ENCODE measurements around the gene UBE2F. TPM values are rescaled to one million over a fixed set of nuclear protein-coding genes. Genes with fewer than 3 reads are reported as not detected.
A peak's percentile ranks its signal among the peaks of the same experiment; 100 is the strongest.

UBE2F gene
- total RNA-seq, 2 donors from 2014 or later = 58.3 to 59.2 TPM

DNA sequence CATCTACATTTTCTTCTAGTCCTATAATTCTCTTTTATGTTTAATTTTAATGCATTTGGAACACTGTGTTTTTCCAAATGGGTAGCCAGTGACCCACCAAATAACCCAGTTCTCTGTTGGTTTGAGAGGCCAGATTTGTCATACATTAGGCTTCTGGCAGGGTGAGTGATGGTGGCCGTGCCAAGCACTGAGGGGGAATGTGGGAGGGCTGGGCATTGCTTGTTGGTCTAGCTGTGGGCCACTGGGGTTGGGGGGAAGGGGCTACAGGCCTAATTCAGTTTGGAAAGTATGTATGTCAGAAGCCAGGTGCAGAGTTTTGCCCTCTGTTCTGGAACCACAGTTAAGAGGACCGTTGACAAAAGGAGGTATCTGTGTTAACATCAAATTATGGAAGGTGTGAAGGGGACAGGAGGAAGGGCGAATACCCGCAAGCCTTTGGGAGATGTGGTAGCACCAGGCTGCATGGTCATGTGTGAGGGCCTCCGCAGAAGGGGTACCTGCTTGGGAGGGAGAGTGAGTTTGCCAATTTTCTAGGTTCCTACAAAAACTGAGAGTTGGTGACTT is 55.9 kb downstream of the UBE2F start:
- Mint-ChIP-seq H3K27ac (peak overlapping the region; percentile 12), H3K4me1 (no peaks in the 10 kb centered on the region), H3K36me3 (ENCODE audit: low read depth) (peaks cover 30% of the 10 kb centered on the region), H3K9me3 (no peaks in the 10 kb centered on the region), H3K4me3 (no peak overlapping the region), H3K27me3 (ENCODE audit: insufficient read depth) (no peaks in the 10 kb centered on the region)
- H3K4me3 ChIP-seq (ENCODE audit: low read length) = no peak overlapping the region
- H3K27ac ChIP-seq (ENCODE audit: low read depth, low read length) = no peak overlapping the region
- no peaks in the 10 kb centered on the region for H3K27me3 ChIP-seq (ENCODE audit: control insufficient read depth, insufficient read depth, low read length, poor library complexity, severe bottlenecking)
- TF ChIP-seq, protein P1, sequence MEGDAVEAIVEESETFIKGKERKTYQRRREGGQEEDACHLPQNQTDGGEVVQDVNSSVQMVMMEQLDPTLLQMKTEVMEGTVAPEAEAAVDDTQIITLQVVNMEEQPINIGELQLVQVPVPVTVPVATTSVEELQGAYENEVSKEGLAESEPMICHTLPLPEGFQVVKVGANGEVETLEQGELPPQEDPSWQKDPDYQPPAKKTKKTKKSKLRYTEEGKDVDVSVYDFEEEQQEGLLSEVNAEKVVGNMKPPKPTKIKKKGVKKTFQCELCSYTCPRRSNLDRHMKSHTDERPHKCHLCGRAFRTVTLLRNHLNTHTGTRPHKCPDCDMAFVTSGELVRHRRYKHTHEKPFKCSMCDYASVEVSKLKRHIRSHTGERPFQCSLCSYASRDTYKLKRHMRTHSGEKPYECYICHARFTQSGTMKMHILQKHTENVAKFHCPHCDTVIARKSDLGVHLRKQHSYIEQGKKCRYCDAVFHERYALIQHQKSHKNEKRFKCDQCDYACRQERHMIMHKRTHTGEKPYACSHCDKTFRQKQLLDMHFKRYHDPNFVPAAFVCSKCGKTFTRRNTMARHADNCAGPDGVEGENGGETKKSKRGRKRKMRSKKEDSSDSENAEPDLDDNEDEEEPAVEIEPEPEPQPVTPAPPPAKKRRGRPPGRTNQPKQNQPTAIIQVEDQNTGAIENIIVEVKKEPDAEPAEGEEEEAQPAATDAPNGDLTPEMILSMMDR (conservative IDR thresholded peaks at IDR 0.05) = no peak
- no peaks in the 10 kb centered on the region for H3K9me3 ChIP-seq (ENCODE audit: control insufficient read depth, low read length)
- 91 to 95% methylated on average over 4 to 5 of the region's 5 CpGs for WGBS, 2 experiments (ENCODE audit: insufficient coverage in 1 of 2, insufficient read length in 1 of 2)
- DNase-seq = no peak
- no peaks in the 10 kb centered on the region for H3K4me1 ChIP-seq (ENCODE audit: control insufficient read depth, insufficient read depth, low read length)
- H3K36me3 ChIP-seq (ENCODE audit: control insufficient read depth, insufficient read depth, low read length) = peaks cover 30% of the 10 kb centered on the region
- no peak overlapping the region for H3K9ac ChIP-seq (ENCODE audit: extremely low read depth, low read length, poor library complexity, severe bottlenecking)

DNA sequence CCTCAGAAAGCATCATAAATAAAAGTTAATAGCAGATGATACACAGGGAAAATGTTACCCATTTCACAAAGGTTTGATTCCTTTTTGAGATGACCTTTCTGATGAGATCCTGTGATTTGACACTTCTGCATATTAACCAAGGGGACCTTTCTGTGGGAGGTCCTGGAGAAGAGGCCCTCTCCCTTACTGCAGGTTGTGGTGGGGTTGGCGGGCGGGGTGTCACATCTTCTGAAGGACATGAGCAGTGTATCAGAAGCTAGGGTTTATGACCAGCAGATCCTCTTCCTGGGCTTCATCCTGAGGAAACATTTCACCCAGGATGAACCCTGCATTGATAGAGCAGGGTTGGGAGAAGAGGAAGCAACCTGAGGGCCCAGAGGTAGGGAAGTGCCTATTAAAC is 56.8 kb downstream of the UBE2F start:
- H3K4me1 Mint-ChIP-seq = peaks cover 5% of the 10 kb centered on the region

DNA sequence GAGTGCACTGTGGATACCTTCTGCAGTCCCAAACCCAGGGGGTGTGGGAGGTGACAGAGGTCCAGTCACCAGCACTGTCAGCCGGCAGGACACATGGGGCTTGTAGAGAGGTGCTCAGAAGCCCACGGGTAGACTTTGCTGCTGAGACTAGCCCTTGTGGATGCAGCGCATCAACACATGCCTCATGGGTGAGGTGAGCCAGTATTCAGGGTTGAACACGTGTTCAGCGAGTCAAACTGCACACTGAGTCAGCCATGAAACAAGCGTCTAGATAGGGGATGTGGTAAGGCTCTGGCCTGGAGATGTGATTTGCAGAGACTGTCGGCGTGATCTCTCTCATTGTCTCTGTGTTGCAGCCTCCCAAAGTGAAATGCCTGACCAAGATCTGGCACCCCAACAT is 58.2 kb downstream of the UBE2F start:
- no peaks in the 10 kb centered on the region for H3K27me3 ChIP-seq (ENCODE audit: control insufficient read depth, insufficient read depth, low read length, poor library complexity, severe bottlenecking)
- Mint-ChIP-seq H3K27me3 (ENCODE audit: insufficient read depth) (no peaks in the 10 kb centered on the region), H3K9me3 (no peaks in the 10 kb centered on the region), H3K27ac (no peak overlapping the region), H3K4me1 (peaks cover 5% of the 10 kb centered on the region), H3K36me3 (ENCODE audit: low read depth) (peaks cover 28% of the 10 kb centered on the region), H3K4me3 (no peak overlapping the region)
- H3K9ac ChIP-seq (ENCODE audit: extremely low read depth, low read length, poor library complexity, severe bottlenecking) = no peak overlapping the region
- H3K4me3 ChIP-seq (ENCODE audit: low read length) = no peak overlapping the region
- H3K4me1 ChIP-seq (ENCODE audit: control insufficient read depth, insufficient read depth, low read length) = no peaks in the 10 kb centered on the region
- peaks cover 25% of the 10 kb centered on the region for H3K36me3 ChIP-seq (ENCODE audit: control insufficient read depth, insufficient read depth, low read length)
- no peak for DNase-seq
- TF ChIP-seq, protein P1 (conservative IDR thresholded peaks at IDR 0.05) = no peak
- 95 to 98% methylated on average over 6 to 8 of the region's 8 CpGs for WGBS, 2 experiments (ENCODE audit: insufficient coverage in 1 of 2, insufficient read length in 1 of 2)
- H3K9me3 ChIP-seq (ENCODE audit: control insufficient read depth, low read length) = no peaks in the 10 kb centered on the region
- H3K27ac ChIP-seq (ENCODE audit: low read depth, low read length) = no peak overlapping the region

More for the DNA sequence above, 56.8 kb downstream of the UBE2F start:
- 98% methylated on average over 2 of the region's 2 CpGs; no CpG with 5 or more reads in 1 of the 2 experiments for WGBS, 2 experiments (ENCODE audit: insufficient coverage in 1 of 2, insufficient read length in 1 of 2)
- H3K9me3 Mint-ChIP-seq = no peaks in the 10 kb centered on the region
- no peaks in the 10 kb centered on the region for H3K4me1 ChIP-seq (ENCODE audit: control insufficient read depth, insufficient read depth, low read length)
- peaks cover 30% of the 10 kb centered on the region for H3K36me3 Mint-ChIP-seq (ENCODE audit: low read depth)
- no peak for DNase-seq
- no peak overlapping the region for H3K4me3 ChIP-seq (ENCODE audit: low read length)
- H3K27ac Mint-ChIP-seq = no peak overlapping the region
- H3K27ac ChIP-seq (ENCODE audit: low read depth, low read length) = no peak overlapping the region
- peaks cover 24% of the 10 kb centered on the region for H3K36me3 ChIP-seq (ENCODE audit: control insufficient read depth, insufficient read depth, low read length)
- TF ChIP-seq, protein P1 (conservative IDR thresholded peaks at IDR 0.05) = no peak
- H3K27me3 ChIP-seq (ENCODE audit: control insufficient read depth, insufficient read depth, low read length, poor library complexity, severe bottlenecking) = no peaks in the 10 kb centered on the region
- H3K9me3 ChIP-seq (ENCODE audit: control insufficient read depth, low read length) = no peaks in the 10 kb centered on the region
- no peak overlapping the region for H3K9ac ChIP-seq (ENCODE audit: extremely low read depth, low read length, poor library complexity, severe bottlenecking)
- H3K27me3 Mint-ChIP-seq (ENCODE audit: insufficient read depth) = no peaks in the 10 kb centered on the region
- H3K4me3 Mint-ChIP-seq = no peak overlapping the region
